ENCODE measurements around the gene DHRS12.

The DHRS12 gene

GRCh38 chr13:51797664-51798488, 6.1 kb downstream of the DHRS12 start:
- Histone ChIP-seq H3K14ac (ENCODE audit: low read length) (peak overlapping the region; percentile 4), H3K79me1 (ENCODE audit: low read length) (peaks cover 3% of the 10 kb centered on the region), H3K27me3 (ENCODE audit: insufficient read depth, low read length) (no peaks in the 10 kb centered on the region), H4K91ac (ENCODE audit: low read depth, low read length) (no peak overlapping the region), H3K9me3 (ENCODE audit: insufficient read depth, low read depth, low read length) (no peaks in the 10 kb centered on the region), H2BK120ac (ENCODE audit: insufficient read depth, low read length, poor library complexity) (no peak overlapping the region), H3K4me3 (ENCODE audit: low read depth, low read length) (no peak overlapping the region), H3K36me3 (ENCODE audit: control insufficient read depth in 1 of 2, insufficient read depth in 2 of 2, low read length in 2 of 2) (peaks cover 0 to 2% of the 10 kb centered on the region in 2 experiments), H2AFZ (ENCODE audit: insufficient read depth, low read length, poor library complexity) (no peak overlapping the region), H2AK5ac (ENCODE audit: low read length) (no peak overlapping the region), H2BK5ac (ENCODE audit: low read depth, low read length, poor library complexity) (no peak overlapping the region), H2BK12ac (ENCODE audit: low read length) (no peak overlapping the region), H3K23ac (ENCODE audit: low read length) (no peak overlapping the region), H3K27ac (ENCODE audit: low read depth, low read length) (no peak overlapping the region), H3K4me1 (ENCODE audit: control insufficient read depth in 1 of 2, insufficient read depth in 2 of 2, low read length in 2 of 2) (peaks cover 5 to 13% of the 10 kb centered on the region in 2 experiments), H4K12ac (ENCODE audit: low read depth, low read length) (no peak overlapping the region), H4K8ac (ENCODE audit: low read depth, low read length) (no peak overlapping the region), H3K79me2 (ENCODE audit: control insufficient read depth, insufficient read depth, low read length, poor library complexity) (no peaks in the 10 kb centered on the region), H3K18ac (ENCODE audit: low read length) (no peak overlapping the region), H3K4ac (ENCODE audit: low read depth, low read length) (no peak overlapping the region), H3K9ac (ENCODE audit: low read length) (no peak overlapping the region), H3K4me2 (ENCODE audit: low read length) (no peak overlapping the region)
- no CpG with 5 or more reads among the region's 12 CpGs for WGBS (ENCODE audit: extremely low coverage, insufficient coverage, insufficient read length)
- peak; percentile 60 to 79 for DNase-seq

GRCh38 chr13:51796546-51796945, 7.4 kb downstream of the DHRS12 start:
- Histone ChIP-seq H2AFZ (ENCODE audit: insufficient read depth, low read length, poor library complexity) (no peak overlapping the region), H3K14ac (ENCODE audit: low read length) (no peak overlapping the region), H3K79me2 (ENCODE audit: control insufficient read depth, insufficient read depth, low read length, poor library complexity) (no peaks in the 10 kb centered on the region), H2AK5ac (ENCODE audit: low read length) (no peak overlapping the region), H3K27ac (ENCODE audit: low read depth, low read length) (no peak overlapping the region), H4K8ac (ENCODE audit: low read depth, low read length) (no peak overlapping the region), H3K79me1 (ENCODE audit: low read length) (peaks cover 3% of the 10 kb centered on the region), H3K9me3 (ENCODE audit: insufficient read depth, low read depth, low read length) (no peaks in the 10 kb centered on the region), H4K91ac (ENCODE audit: low read depth, low read length) (no peak overlapping the region), H3K4me3 (ENCODE audit: low read depth, low read length) (no peak overlapping the region), H2BK12ac (ENCODE audit: low read length) (no peak overlapping the region), H2BK5ac (ENCODE audit: low read depth, low read length, poor library complexity) (no peak overlapping the region), H4K12ac (ENCODE audit: low read depth, low read length) (no peak overlapping the region), H3K4ac (ENCODE audit: low read depth, low read length) (no peak overlapping the region), H3K23ac (ENCODE audit: low read length) (no peak overlapping the region), H2BK120ac (ENCODE audit: insufficient read depth, low read length, poor library complexity) (no peak overlapping the region), H3K18ac (ENCODE audit: low read length) (no peak overlapping the region), H3K4me1 (ENCODE audit: control insufficient read depth in 1 of 2, insufficient read depth in 2 of 2, low read length in 2 of 2) (peaks cover 2 to 11% of the 10 kb centered on the region in 2 experiments), H3K9ac (ENCODE audit: low read length) (no peak overlapping the region), H3K4me2 (ENCODE audit: low read length) (no peak overlapping the region), H3K27me3 (ENCODE audit: insufficient read depth, low read length) (no peaks in the 10 kb centered on the region), H3K36me3 (ENCODE audit: control insufficient read depth in 1 of 2, insufficient read depth in 2 of 2, low read length in 2 of 2) (peaks cover 0 to 2% of the 10 kb centered on the region in 2 experiments)
- DNase-seq, result no peak
- no CpG with 5 or more reads among the region's 7 CpGs for WGBS (ENCODE audit: extremely low coverage, insufficient coverage, insufficient read length)

- Histone ChIP-seq H3K18ac (ENCODE audit: low read length) (no peak overlapping the region), H3K79me2 (ENCODE audit: control insufficient read depth, insufficient read depth, low read length, poor library complexity) (no peaks in the 10 kb centered on the region), H3K27me3 (ENCODE audit: insufficient read depth, low read length) (no peaks in the 10 kb centered on the region), H2AK5ac (ENCODE audit: low read length) (no peak overlapping the region), H3K4ac (ENCODE audit: low read depth, low read length) (no peak overlapping the region), H3K4me2 (ENCODE audit: low read length) (no peak overlapping the region), H2AFZ (ENCODE audit: insufficient read depth, low read length, poor library complexity) (no peak overlapping the region), H4K8ac (ENCODE audit: low read depth, low read length) (no peak overlapping the region), H3K9ac (ENCODE audit: low read length) (no peak overlapping the region), H3K9me3 (ENCODE audit: insufficient read depth, low read depth, low read length) (no peaks in the 10 kb centered on the region), H3K4me3 (ENCODE audit: low read depth, low read length) (no peak overlapping the region), H3K4me1 (ENCODE audit: control insufficient read depth in 1 of 2, insufficient read depth in 2 of 2, low read length in 2 of 2) (peaks cover 2 to 11% of the 10 kb centered on the region in 2 experiments), H4K91ac (ENCODE audit: low read depth, low read length) (no peak overlapping the region), H4K12ac (ENCODE audit: low read depth, low read length) (no peak overlapping the region), H3K36me3 (ENCODE audit: control insufficient read depth in 1 of 2, insufficient read depth in 2 of 2, low read length in 2 of 2) (peaks cover 0 to 2% of the 10 kb centered on the region in 2 experiments), H2BK5ac (ENCODE audit: low read depth, low read length, poor library complexity) (no peak overlapping the region), H3K79me1 (ENCODE audit: low read length) (peaks cover 3% of the 10 kb centered on the region), H2BK12ac (ENCODE audit: low read length) (no peak overlapping the region), H3K27ac (ENCODE audit: low read depth, low read length) (no peak overlapping the region), H3K23ac (ENCODE audit: low read length) (no peak overlapping the region), H3K14ac (ENCODE audit: low read length) (no peak overlapping the region), H2BK120ac (ENCODE audit: insufficient read depth, low read length, poor library complexity) (no peak overlapping the region)
- no peak for DNase-seq
- no CpG with 5 or more reads among the region's 2 CpGs for WGBS (ENCODE audit: extremely low coverage, insufficient coverage, insufficient read length)
Observed at GRCh38 chr13:51795419-51795818, 8.5 kb downstream of the DHRS12 start.

- Histone ChIP-seq H3K9me3 (ENCODE audit: insufficient read depth, low read depth, low read length) (no peaks in the 10 kb centered on the region), H3K18ac (ENCODE audit: low read length) (no peak overlapping the region), H2BK12ac (ENCODE audit: low read length) (no peak overlapping the region), H3K9ac (ENCODE audit: low read length) (no peak overlapping the region), H4K8ac (ENCODE audit: low read depth, low read length) (no peak overlapping the region), H3K27me3 (ENCODE audit: insufficient read depth, low read length) (no peaks in the 10 kb centered on the region), H2AFZ (ENCODE audit: insufficient read depth, low read length, poor library complexity) (no peak overlapping the region), H3K79me2 (ENCODE audit: control insufficient read depth, insufficient read depth, low read length, poor library complexity) (no peaks in the 10 kb centered on the region), H2BK5ac (ENCODE audit: low read depth, low read length, poor library complexity) (no peak overlapping the region), H3K4me2 (ENCODE audit: low read length) (no peak overlapping the region), H3K14ac (ENCODE audit: low read length) (no peak overlapping the region), H3K23ac (ENCODE audit: low read length) (no peak overlapping the region), H3K27ac (ENCODE audit: low read depth, low read length) (no peak overlapping the region), H2AK5ac (ENCODE audit: low read length) (no peak overlapping the region), H3K4me1 (ENCODE audit: control insufficient read depth in 1 of 2, insufficient read depth in 2 of 2, low read length in 2 of 2) (peaks cover 2 to 11% of the 10 kb centered on the region in 2 experiments), H4K91ac (ENCODE audit: low read depth, low read length) (peak overlapping the region; percentile 1), H3K4ac (ENCODE audit: low read depth, low read length) (no peak overlapping the region), H3K79me1 (ENCODE audit: low read length) (peaks cover 3% of the 10 kb centered on the region), H3K4me3 (ENCODE audit: low read depth, low read length) (no peak overlapping the region), H2BK120ac (ENCODE audit: insufficient read depth, low read length, poor library complexity) (no peak overlapping the region), H3K36me3 (ENCODE audit: control insufficient read depth in 1 of 2, insufficient read depth in 2 of 2, low read length in 2 of 2) (peaks cover 0 to 2% of the 10 kb centered on the region in 2 experiments), H4K12ac (ENCODE audit: low read depth, low read length) (no peak overlapping the region)
- no CpG with 5 or more reads among the region's 4 CpGs for WGBS (ENCODE audit: extremely low coverage, insufficient coverage, insufficient read length)
- DNase-seq, result no peak
Observed at GRCh38 chr13:51794964-51795363, 9.0 kb downstream of the DHRS12 start.
